Natural killer cell treated with Interleukin-12 subunit alpha and Interleukin-12 subunit beta and Interleukin-15 and Interleukin-18, amount 100 ng/mL, for 72 hours (primary cell): ENCODE results near the gene TEKT1. TPM values are rescaled to one million over a fixed set of nuclear protein-coding genes. Genes with fewer than 3 reads are reported as not detected.

ENCODE experiments used
- total RNA-seq, 2 donors: library from RNA; stranded (reverse); gene quantifications; one replicate each; pipeline ENCODE4 v1.2.3, GENCODE V29; 2022

The TEKT1 gene
- total RNA-seq, 2 donors from 2014 or later = not detected

Other genes with a start within 250 kb of the TEKT1 start
- 10 to 100 TPM; 16.0 to 29.7 TPM for gene KIAA0753, start 191.0 kb downstream of the TEKT1 start, total RNA-seq
- gene TXNDC17, start 190.7 kb downstream of the TEKT1 start, total RNA-seq = 100 to 1,000 TPM in 1 of 2 donors, 10 to 100 TPM in 1; 75.9 to 106 TPM
- gene MED31, start 180.1 kb downstream of the TEKT1 start, total RNA-seq = 10 to 100 TPM; 17.3 to 25.3 TPM
- gene C17orf100, start 180.0 kb downstream of the TEKT1 start, total RNA-seq = 1 to 10 TPM; 1.0 to 1.5 TPM
- not detected for gene SLC13A5, start 118.4 kb downstream of the TEKT1 start, total RNA-seq
- 100 to 1,000 TPM in 1 of 2 donors, 10 to 100 TPM in 1; 53.7 to 110 TPM for gene XAF1, start 75.7 kb downstream of the TEKT1 start, total RNA-seq
- gene FBXO39, start 55.5 kb downstream of the TEKT1 start, total RNA-seq = under 1 TPM; 0.42 to 0.55 TPM
- gene ALOX12, start 164.3 kb upstream of the TEKT1 start, total RNA-seq = not detected
- 100 to 1,000 TPM; 206 to 224 TPM for gene RNASEK, start 180.9 kb upstream of the TEKT1 start, total RNA-seq
- gene BCL6B, start 191.3 kb upstream of the TEKT1 start, total RNA-seq = 1 to 10 TPM in 1 of 2 donors, under 1 TPM in 1; 0.73 to 1.1 TPM
- 10 to 100 TPM; 11.7 to 19.1 TPM for gene SLC16A13, start 204.3 kb upstream of the TEKT1 start, total RNA-seq
- gene SLC16A11, start 212.4 kb upstream of the TEKT1 start, total RNA-seq = 1 to 10 TPM; 1.2 to 1.7 TPM
- gene CLEC10A, start 248.5 kb upstream of the TEKT1 start, total RNA-seq = not detected